ENCODE data around the gene SYNC.
A peak's percentile ranks its signal among the peaks of the same experiment; 100 is the strongest.

The SYNC gene

GRCh38 chr1:32702599-32703478 lies at the start of gene SYNC:
Gene SYNC, minus strand, starts transcription at chr1:32702770. Its CDS starts 110 bp downstream, at chr1:32702660.
- DNase-seq: no peak

GRCh38 chr1:32749771-32750170 lies 47.2 kb upstream of the SYNC start:
- no peak for DNase-seq

- no peak for DNase-seq
These were observed 46.8 kb upstream of the SYNC start for GRCh38 chr1:32749332-32749731.

- no peak for DNase-seq
These were observed 46.4 kb upstream of the SYNC start for GRCh38 chr1:32748926-32749325.

DNA sequence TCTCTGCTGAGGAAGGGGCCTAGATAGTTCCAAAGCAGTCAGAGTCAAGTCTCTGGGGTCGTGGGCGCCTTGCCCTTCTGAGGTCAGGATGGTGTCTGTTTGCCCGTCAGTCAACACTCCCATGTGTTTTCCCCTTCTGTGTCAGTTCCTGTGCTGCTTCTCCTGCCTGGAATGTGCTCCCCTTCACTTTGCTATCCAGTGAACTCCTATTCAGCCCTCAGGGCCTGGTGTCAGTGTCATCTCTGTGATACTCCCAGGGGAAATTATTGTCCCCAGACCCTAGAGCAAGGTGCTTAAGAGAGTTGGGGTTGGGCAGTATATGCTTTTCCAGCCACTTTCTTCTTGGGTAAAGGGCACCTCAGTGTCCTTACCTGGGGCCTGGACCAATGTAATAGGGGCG lies 45.8 kb upstream of the SYNC start:
- no peak for DNase-seq

GRCh38 chr1:32746130-32746529 lies 43.6 kb upstream of the SYNC start:
- DNase-seq: no peak

DNA sequence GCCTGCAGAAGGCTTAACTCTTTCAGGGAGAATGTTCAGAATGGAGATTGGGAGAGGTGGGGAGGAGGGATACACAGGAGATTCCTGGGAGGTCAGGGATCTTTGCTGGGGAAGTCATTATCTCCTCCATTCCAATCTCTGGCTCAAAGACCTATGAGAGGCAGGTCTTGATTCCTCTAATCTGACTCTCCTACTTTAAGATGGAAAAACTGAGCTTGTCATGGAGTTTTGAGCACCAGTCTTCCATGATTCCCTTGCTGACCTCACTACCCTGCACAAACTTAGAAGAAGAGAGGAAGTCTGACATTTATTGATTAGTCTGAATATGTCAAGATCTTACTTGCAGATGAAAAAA lies 41.5 kb upstream of the SYNC start:
- DNase-seq: no peak

DNA sequence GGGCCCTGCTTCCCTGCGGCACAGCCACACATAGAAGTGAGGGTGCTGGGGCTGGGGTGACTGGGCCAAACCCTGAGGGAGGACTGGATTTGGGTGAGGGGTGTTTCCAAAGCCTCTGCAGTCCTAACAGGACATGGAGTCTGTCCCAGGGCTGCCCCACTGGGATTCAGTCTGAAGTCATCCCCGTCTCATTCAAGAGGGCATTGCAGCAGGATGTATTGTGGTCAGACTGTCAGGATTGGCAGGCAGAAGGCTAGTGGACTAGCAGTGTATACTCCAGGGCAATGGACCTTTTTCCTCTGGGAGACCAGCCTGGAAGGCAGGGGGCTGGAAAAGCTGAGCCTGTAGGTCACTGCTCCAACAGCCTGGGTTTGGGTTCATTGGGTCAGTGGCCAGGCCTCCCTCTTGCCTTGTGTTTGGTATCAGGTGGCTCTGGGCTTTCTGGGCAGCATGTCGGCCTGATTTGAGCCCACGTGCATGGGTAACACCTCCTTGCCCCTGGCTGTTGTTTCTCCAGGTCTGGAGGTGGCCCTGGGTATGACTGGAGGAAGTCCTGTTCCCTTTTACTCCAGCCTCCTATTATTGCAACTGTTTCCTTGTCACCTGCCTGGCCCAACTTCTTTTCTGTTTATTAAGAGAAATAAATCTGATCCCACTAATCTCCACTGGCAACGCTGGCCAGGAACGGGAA lies 41.0 kb upstream of the SYNC start:
- DNase-seq: no peak

GRCh38 chr1:32742956-32743355 lies 40.4 kb upstream of the SYNC start:
- no peak for DNase-seq

- DNase-seq: no peak
These were observed 39.8 kb upstream of the SYNC start for GRCh38 chr1:32742199-32742947.

GRCh38 chr1:32741413-32742198 lies 39.0 kb upstream of the SYNC start:
- DNase-seq: peak in 1 of 2 experiments; percentile 20

DNA sequence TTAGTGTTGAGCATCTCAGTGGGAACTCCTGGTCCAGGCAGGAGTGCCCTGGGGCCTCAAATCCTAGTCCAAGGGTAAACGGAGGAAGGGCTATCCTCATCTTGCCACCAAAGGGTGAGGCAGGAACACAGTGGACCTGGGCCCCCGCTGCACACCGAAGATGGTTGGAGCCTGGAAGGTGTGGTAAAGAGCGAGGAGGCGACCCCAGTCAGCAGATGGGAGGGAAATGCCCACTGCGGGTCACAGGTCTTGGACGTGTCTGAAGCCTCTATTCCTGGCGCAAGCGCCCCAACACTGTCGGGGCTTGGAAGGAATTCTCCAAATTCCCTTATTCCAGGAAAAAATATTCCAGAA lies 38.5 kb upstream of the SYNC start:
- no peak for DNase-seq

DNA sequence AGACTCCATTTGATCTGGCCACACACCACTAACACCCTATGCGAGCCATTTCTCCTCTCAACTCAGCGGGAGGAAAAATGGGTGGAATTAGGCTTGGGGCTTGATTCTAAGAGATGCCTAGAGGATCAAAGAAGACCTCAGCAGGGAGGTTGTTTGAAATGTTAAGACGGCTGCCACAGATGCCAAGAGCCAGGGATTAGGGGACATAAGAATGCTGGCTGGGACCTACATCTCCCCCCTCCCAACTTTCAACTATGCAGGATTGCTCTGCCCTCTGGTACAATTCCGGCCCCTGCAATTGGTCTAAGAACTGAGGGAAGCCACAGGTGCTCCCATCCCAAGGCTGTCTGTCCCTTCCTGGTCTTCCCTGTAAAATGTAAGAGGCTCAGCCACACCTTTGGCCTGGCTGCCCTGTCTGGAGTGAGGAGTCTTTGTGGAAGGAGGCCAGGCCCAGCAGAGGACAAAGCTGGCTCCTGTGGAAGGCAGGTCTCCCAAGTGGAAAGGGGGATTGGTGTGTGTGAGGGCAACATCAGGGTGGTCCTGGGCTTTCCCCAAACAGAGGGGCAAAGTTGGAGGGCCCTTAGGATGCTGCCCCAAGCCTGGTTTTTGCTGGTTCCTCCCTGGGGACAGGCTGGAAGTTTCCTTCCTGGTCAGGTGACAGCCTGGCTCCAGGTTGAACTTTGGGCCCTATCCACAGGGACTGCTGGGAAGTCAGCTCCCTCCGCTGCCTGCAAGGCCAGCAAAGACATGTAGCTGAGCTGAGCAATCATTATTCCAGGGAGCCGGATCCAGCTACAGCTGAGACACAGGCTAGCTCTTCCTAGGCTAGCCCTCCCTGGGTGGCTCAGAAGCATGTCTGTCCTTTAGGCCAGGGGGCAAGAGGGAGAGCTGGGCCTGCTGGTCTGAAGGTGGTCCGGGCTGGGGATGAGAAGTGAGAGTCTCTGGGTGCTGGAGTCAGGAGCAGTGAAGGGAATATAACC lies 34.5 kb upstream of the SYNC start:
- DNase-seq: no peak

DNA sequence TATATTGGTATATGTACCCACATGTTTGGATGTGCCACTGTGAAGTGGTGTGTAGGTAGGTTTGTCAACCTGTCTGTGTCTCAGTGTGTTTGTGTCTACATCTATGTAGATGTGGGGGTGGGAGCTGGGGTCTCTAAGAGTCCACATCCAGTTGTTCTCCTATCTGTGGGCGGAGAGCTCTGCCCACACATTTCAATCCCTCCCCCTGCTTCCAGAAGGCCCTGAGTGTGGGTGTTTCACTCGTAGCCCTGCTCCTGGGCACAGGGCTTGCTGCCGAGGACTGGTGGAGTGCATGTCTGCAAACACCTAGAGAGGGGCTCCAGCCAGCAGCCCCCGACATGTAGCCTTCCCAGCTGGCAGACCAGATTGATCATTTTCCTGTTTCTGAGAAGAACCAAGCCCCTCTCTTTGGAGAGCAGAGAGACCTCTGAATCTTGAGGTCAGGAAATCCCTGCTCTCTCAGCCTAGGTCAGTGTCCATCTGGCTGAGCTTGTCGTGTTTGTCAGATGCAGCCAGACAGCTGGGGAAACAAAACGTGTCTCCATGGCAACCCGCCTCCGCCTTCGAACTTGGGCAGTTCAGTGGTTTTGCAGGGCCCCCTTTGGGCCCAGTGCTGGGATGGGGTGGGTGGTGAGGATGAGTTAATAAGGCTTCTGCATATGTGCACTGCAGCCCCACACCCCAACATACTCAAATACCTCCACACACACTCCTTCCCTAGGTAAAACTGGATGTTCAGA lies 31.2 kb upstream of the SYNC start:
- no peak for DNase-seq

- DNase-seq: no peak
These were observed 26.9 kb upstream of the SYNC start for GRCh38 chr1:32729254-32730046.

GRCh38 chr1:32728413-32729077 lies 26.0 kb upstream of the SYNC start:
- no peak for DNase-seq

- no peak for DNase-seq
These were observed 25.3 kb upstream of the SYNC start for GRCh38 chr1:32727876-32728275.

GRCh38 chr1:32725615-32725982 lies 23.0 kb upstream of the SYNC start:
- no peak for DNase-seq
